Testis (tissue), 3 donors: ENCODE results near the gene USP47. TPM values are rescaled to one million over a fixed set of nuclear protein-coding genes. Genes with fewer than 3 reads are reported as not detected.
A peak's percentile ranks its signal among the peaks of the same experiment; 100 is the strongest.

Experiments
- DNase-seq: peaks from one replicate; pipeline ENCODE4 v3.0.0-alpha.2; 2019
- H3K27ac ChIP-seq, 2 donors: fragments of 200-600 bp; sonication (generic); one replicate each; pipeline ENCODE4 v1.5.1; 2019
- H3K27me3 ChIP-seq: fragments of 200-600 bp; sonication (generic); one replicate; pipeline ENCODE4 v1.5.1; 2019
- H3K36me3 ChIP-seq: fragments of 200-600 bp; sonication (generic); one replicate; pipeline ENCODE4 v1.5.1; 2017; ENCODE audit warnings: low read depth; ENCODE audit errors: missing control alignments
- H3K4me1 ChIP-seq: fragments of 200-600 bp; sonication (generic); one replicate; pipeline ENCODE4 v1.5.1; 2019
- H3K4me3 ChIP-seq, 2 donors: fragments of 200-600 bp; sonication (generic); one replicate each; pipeline ENCODE4 v1.5.1; 2017 to 2019
- H3K9me3 ChIP-seq: fragments of 200-600 bp; sonication (generic); one replicate; pipeline ENCODE4 v1.5.1; 2017
- POLR2A ChIP-seq: fragments of 450-650 bp; IDR thresholded peaks from one replicate; pipeline ENCODE4 v1.6.1; 2017; ENCODE audit warnings: antibody characterized with exemption, mild to moderate bottlenecking, moderate library complexity
- WGBS, 2 donors: methylation state at CpG; one replicate each; pipeline ENCODE4 v1.1.5; 2018; 5-methylcytosine and 5-hydroxymethylcytosine counted together
- intact Hi-C: fragments of 100-400 bp; cut with DNase I; formaldehyde crosslinking; loops from one replicate; pipeline ENCODE4 v1.15.1; 2023; ENCODE audit warnings: low total_unique reads
- polyA plus RNA-seq: library from polyadenylated mRNA; stranded (reverse); fragments of 350-450 nt; fragmentation: Illumina TruSeq; extraction: RNeasy Lipid Tissue Mini Kit (QIAGEN cat#74804); gene quantifications from one replicate; pipeline ENCODE4 v1.2.3, GENCODE V29; 2014; ENCODE audit warnings: low read depth, low replicate concordance; ENCODE audit not compliant: insufficient read depth
- total RNA-seq, 2 donors: library from RNA; depleted of rRNA; stranded (reverse); fragments of >200 nt; gene quantifications; one replicate each; pipeline ENCODE4 v1.2.3, GENCODE V29; 2016
- TF ChIP-seq, protein P1 (sequence below), 3 experiments: fragments of 450-650 bp in 2 of 3; fragments of 200-600 bp in 1 of 3; sonication (generic) in 1 of 3; IDR thresholded peaks; one replicate each; pipeline ENCODE4 v1.5.1; 2016 to 2019; ENCODE audit warnings: antibody characterized with exemption in 3 of 3, mild to moderate bottlenecking in 2 of 3, moderate library complexity in 1 of 3

The USP47 gene
- total and polyA plus RNA-seq, 3 donors from 2014 or later, result 35.1 to 111 (median 102) TPM

DNA sequence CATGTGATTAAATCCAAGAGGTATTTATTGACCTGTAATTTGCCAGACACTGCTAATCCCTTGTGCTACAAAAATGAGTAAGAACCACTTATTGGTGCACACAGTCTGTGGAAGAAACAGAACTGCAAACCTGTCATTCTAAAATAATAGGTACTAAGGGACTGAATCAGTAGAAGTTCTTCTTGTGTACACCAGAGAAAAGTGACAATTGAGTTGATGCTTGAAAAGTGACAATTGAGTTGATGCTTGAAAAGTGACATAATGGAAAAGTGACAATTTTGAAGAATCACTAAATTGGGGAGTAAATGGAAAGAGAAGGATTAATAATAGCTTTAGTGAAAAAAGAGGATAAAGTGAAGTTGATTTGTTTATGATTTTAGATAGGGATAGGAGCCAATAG, 110.3 kb downstream of the USP47 start:
- H3K27me3 ChIP-seq, result no peaks in the 10 kb centered on the region
- TF ChIP-seq POLR2A, result no peak
- TF ChIP-seq, protein P1, sequence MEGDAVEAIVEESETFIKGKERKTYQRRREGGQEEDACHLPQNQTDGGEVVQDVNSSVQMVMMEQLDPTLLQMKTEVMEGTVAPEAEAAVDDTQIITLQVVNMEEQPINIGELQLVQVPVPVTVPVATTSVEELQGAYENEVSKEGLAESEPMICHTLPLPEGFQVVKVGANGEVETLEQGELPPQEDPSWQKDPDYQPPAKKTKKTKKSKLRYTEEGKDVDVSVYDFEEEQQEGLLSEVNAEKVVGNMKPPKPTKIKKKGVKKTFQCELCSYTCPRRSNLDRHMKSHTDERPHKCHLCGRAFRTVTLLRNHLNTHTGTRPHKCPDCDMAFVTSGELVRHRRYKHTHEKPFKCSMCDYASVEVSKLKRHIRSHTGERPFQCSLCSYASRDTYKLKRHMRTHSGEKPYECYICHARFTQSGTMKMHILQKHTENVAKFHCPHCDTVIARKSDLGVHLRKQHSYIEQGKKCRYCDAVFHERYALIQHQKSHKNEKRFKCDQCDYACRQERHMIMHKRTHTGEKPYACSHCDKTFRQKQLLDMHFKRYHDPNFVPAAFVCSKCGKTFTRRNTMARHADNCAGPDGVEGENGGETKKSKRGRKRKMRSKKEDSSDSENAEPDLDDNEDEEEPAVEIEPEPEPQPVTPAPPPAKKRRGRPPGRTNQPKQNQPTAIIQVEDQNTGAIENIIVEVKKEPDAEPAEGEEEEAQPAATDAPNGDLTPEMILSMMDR (IDR thresholded peaks at IDR 0.05), result no peak
- no peaks in the 10 kb centered on the region for H3K36me3 ChIP-seq
- no peak for DNase-seq
- no peaks in the 10 kb centered on the region for H3K9me3 ChIP-seq
- no peaks in the 10 kb centered on the region for H3K4me1 ChIP-seq
- H3K27ac ChIP-seq, result peak overlapping the region in 1 of 2 donors; percentile 26
- no peak overlapping the region for H3K4me3 ChIP-seq
- intact Hi-C loops, result no loop called here

DNA sequence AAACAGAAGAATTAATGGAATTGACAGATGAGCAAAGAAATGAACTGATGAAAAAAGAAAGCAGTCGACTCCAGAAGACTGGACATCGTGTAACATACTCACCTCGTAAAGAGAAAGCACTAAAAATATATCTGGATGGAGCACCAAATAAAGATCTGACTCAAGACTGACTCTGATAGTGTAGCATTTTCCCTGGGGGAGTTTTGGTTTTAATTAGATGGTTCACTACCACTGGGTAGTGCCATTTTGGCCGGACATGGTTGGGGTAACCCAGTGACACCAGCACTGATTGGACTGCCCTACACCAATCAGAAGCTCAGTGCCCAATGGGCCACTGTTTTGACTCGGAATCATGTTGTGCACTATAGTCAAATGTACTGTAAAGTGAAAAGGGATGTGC, 114.2 kb downstream of the USP47 start:
- 89 to 96% methylated on average over 5 of the region's 5 CpGs for WGBS, 2 donors
- intact Hi-C loops, result no loop called here
- Histone ChIP-seq H3K36me3 (no peaks in the 10 kb centered on the region), H3K4me3 (no peak overlapping the region), H3K4me1 (no peaks in the 10 kb centered on the region), H3K27me3 (no peaks in the 10 kb centered on the region), H3K27ac (no peak overlapping the region), H3K9me3 (no peaks in the 10 kb centered on the region)
- TF ChIP-seq POLR2A, result no peak
- TF ChIP-seq, protein P1 (IDR thresholded peaks at IDR 0.05), result no peak
- no peak for DNase-seq

GRCh38 chr11:11958403-11959231, 116.8 kb downstream of the USP47 start:
- WGBS, 2 donors, result 77 to 86% methylated on average over 11 of the region's 11 CpGs
- intact Hi-C loops, result no loop called here
- Histone ChIP-seq H3K4me1 (no peaks in the 10 kb centered on the region), H3K27me3 (no peaks in the 10 kb centered on the region), H3K4me3 (no peak overlapping the region), H3K9me3 (no peaks in the 10 kb centered on the region), H3K36me3 (no peaks in the 10 kb centered on the region), H3K27ac (no peak overlapping the region)
- TF ChIP-seq, protein P1 (IDR thresholded peaks at IDR 0.05), result no peak
- TF ChIP-seq POLR2A, result no peak
- DNase-seq, result no peak

DNA sequence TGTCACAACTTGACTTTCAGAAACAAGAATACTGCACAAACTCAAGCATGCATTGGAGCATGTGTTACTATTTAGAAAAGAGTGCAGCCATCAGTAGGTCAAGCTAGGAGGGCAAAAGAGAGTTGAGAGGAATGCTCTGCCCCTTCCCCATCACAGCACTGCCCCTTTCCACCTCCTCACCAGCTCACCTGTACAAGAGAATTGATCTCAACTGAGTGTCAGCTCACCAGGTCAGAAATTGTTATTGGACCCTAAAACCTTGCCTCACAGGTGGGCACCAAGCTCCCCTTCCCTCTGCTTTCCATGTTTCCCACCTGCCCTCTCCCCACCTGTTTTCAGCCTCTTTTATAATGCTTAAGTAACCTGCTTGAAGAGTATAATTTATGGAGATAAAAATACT, 117.8 kb downstream of the USP47 start:
- Histone ChIP-seq H3K9me3 (no peaks in the 10 kb centered on the region), H3K27me3 (no peaks in the 10 kb centered on the region), H3K27ac (no peak overlapping the region), H3K4me1 (peaks cover 5% of the 10 kb centered on the region), H3K4me3 (no peak overlapping the region), H3K36me3 (no peaks in the 10 kb centered on the region)
- intact Hi-C loops, result no loop called here
- TF ChIP-seq POLR2A, result no peak
- TF ChIP-seq, protein P1 (IDR thresholded peaks at IDR 0.05), result no peak
- DNase-seq, result no peak

DNA sequence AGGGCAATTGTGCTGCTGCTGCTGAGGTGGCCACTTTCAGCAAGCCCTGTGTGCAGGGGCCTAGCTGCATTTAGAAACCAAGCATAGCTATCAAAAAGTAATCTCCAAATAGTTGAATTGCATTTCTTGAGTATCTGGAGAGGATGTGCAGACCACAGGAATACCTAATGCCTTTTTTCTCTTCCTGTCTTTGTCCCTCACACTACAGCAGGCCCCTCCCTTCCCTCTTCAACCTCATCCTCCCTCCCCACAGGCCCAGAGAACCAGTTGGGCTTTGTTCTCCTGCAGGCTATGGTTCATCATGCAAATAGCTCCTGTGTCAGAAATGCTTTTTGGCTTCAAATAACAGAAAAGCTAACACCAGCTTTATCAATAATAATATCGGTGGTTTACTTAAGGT, 118.9 kb downstream of the USP47 start:
- intact Hi-C loops, result no loop called here
- no peak for DNase-seq
- 56 to 90% methylated on average over 1 of the region's 1 CpG for WGBS, 2 donors
- Histone ChIP-seq H3K36me3 (no peaks in the 10 kb centered on the region), H3K27ac (no peak overlapping the region), H3K4me3 (no peak overlapping the region), H3K9me3 (no peaks in the 10 kb centered on the region), H3K4me1 (peaks cover 5% of the 10 kb centered on the region), H3K27me3 (no peaks in the 10 kb centered on the region)
- no peak for TF ChIP-seq POLR2A
- TF ChIP-seq, protein P1 (IDR thresholded peaks at IDR 0.05), result no peak
